ENCODE data around the gene SOWAHA.

The SOWAHA gene

GRCh38 chr5:132774406-132774805 is 38.7 kb upstream of the SOWAHA start:
- no peak for TF ChIP-seq REST (IDR thresholded peaks at IDR 0.05; ENCODE audit: insufficient read depth in 1 of 2, low read depth in 2 of 2, low read length in 2 of 2)
- TF ChIP-seq POLR2AphosphoS5 (IDR thresholded peaks at IDR 0.05; ENCODE audit: low read depth, low read length) = no peak
- no peak for TF ChIP-seq SIN3A (IDR thresholded peaks at IDR 0.05; ENCODE audit: borderline replicate concordance, insufficient read depth, low read length)
- no peak for TF ChIP-seq FOXP2 (optimal IDR thresholded peaks at IDR 0.05; ENCODE audit: borderline replicate concordance, extremely low read depth, extremely low read length, insufficient read depth)
- no peak for TF ChIP-seq TAF1 (IDR thresholded peaks at IDR 0.05; ENCODE audit: borderline replicate concordance, insufficient read depth, low read length)

GRCh38 chr5:132774896-132775295 is 38.2 kb upstream of the SOWAHA start:
- TF ChIP-seq SIN3A (IDR thresholded peaks at IDR 0.05; ENCODE audit: borderline replicate concordance, insufficient read depth, low read length) (no peak), REST (IDR thresholded peaks at IDR 0.05; ENCODE audit: insufficient read depth in 1 of 2, low read depth in 2 of 2, low read length in 2 of 2) (no peak), FOXP2 (optimal IDR thresholded peaks at IDR 0.05; ENCODE audit: borderline replicate concordance, extremely low read depth, extremely low read length, insufficient read depth) (no peak), TAF1 (IDR thresholded peaks at IDR 0.05; ENCODE audit: borderline replicate concordance, insufficient read depth, low read length) (no peak), POLR2AphosphoS5 (IDR thresholded peaks at IDR 0.05; ENCODE audit: low read depth, low read length) (no peak)

DNA sequence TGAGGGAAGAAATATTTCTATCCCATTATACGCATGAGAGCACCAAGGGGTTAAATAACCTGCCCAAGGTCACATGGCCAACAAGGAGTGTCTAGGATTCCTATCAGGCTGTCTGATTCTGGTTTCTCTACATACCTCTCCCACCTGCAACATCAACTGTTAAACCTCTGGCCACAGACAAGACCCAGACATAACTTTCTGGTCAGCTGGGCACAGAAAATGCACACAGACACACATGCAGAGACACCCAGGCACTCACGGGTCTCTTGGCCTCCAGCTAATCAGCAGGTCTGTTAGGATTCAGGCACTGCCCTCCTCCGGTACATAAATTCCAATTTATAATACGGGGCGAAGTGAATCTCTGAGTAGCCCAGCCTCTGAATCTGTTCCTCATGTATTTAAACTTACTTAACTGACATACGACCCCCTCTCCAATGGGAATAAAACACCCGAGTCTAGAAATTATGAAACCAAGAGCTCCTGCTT is 37.6 kb upstream of the SOWAHA start:
- TF ChIP-seq SIN3A (IDR thresholded peaks at IDR 0.05; ENCODE audit: borderline replicate concordance, insufficient read depth, low read length) (no peak), POLR2AphosphoS5 (IDR thresholded peaks at IDR 0.05; ENCODE audit: low read depth, low read length) (no peak), FOXP2 (optimal IDR thresholded peaks at IDR 0.05; ENCODE audit: borderline replicate concordance, extremely low read depth, extremely low read length, insufficient read depth) (no peak), TAF1 (IDR thresholded peaks at IDR 0.05; ENCODE audit: borderline replicate concordance, insufficient read depth, low read length) (no peak), REST (IDR thresholded peaks at IDR 0.05; ENCODE audit: insufficient read depth in 1 of 2, low read depth in 2 of 2, low read length in 2 of 2) (no peak)

DNA sequence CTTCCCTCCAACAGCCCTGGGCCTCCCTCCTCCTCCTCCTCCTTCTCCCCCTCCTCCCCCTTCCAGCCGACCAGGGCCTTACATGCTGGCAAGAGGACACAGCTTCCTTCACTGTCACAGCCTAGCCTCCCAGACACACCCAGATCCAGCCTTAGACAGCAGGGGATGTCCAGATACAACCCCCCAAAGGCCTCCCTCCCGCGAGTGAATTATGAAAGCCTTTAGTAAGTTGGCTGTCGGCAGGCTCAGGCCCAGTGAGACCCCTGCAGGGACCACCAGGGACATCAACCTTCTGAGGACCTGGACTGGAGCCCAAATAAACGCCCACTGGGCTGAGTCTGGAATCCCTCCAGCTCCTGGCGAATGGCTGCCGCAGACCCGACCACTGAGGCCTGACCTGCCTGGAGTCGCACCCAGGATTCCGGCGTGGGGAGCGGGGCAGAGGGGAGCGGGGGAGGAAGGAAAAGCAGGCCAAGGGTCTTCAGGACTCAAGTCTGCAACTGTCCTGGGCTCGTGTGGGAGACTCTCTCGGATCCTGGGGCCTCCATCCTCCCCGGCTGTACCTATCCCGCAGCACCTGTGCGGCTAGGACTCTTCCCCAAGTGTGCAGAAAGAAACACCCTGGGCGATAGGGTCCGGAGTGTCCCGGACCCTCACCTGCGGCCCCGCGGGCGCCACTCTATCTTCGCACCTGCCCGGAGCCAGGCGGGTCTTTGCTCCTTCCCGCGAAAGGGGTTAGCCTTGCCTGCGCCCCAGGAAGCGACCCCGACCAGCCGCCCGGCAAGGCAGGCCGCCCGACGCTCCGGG is 36.8 kb upstream of the SOWAHA start:
- TF ChIP-seq SIN3A (IDR thresholded peaks at IDR 0.05; ENCODE audit: borderline replicate concordance, insufficient read depth, low read length) = no peak
- TF ChIP-seq TAF1 (IDR thresholded peaks at IDR 0.05; ENCODE audit: borderline replicate concordance, insufficient read depth, low read length) = no peak
- no peak for TF ChIP-seq REST (IDR thresholded peaks at IDR 0.05; ENCODE audit: insufficient read depth in 1 of 2, low read depth in 2 of 2, low read length in 2 of 2)
- TF ChIP-seq FOXP2 (optimal IDR thresholded peaks at IDR 0.05; ENCODE audit: borderline replicate concordance, extremely low read depth, extremely low read length, insufficient read depth) = no peak
- TF ChIP-seq POLR2AphosphoS5 (IDR thresholded peaks at IDR 0.05; ENCODE audit: low read depth, low read length) = no peak
